GM21390 (cell line): ENCODE data around the gene DIMT1.

Experiments used
- ATAC-seq: cut with Tn5 transposase; IDR thresholded peaks from one replicate; pipeline ENCODE4 v1.9.1; 2021; ENCODE audit not compliant: unreplicated experiment

DIMT1 gene

GRCh38 chr5:62371409-62371808, 32.3 kb downstream of the DIMT1 start:
- ATAC-seq, result no peak

- no peak for ATAC-seq
Observed at GRCh38 chr5:62369039-62369438, 34.7 kb downstream of the DIMT1 start.

GRCh38 chr5:62362701-62363100, 41.0 kb downstream of the DIMT1 start:
- ATAC-seq, result no peak

GRCh38 chr5:62354028-62354874, 49.5 kb downstream of the DIMT1 start:
- peak; percentile 80 for ATAC-seq

GRCh38 chr5:62348723-62349481, 54.8 kb downstream of the DIMT1 start:
- ATAC-seq, result no peak

- no peak for ATAC-seq
Observed at GRCh38 chr5:62347928-62348327, 55.8 kb downstream of the DIMT1 start.

- ATAC-seq, result no peak
Observed at GRCh38 chr5:62346748-62347147, 57.0 kb downstream of the DIMT1 start.

- no peak for ATAC-seq
Observed at GRCh38 chr5:62343428-62343827, 60.3 kb downstream of the DIMT1 start.

GRCh38 chr5:62342476-62342837, 61.2 kb downstream of the DIMT1 start:
- peak; percentile 61 for ATAC-seq

- ATAC-seq, result peak; percentile 81
Observed at GRCh38 chr5:62341783-62342475, 61.8 kb downstream of the DIMT1 start.

- no peak for ATAC-seq
Observed at GRCh38 chr5:62340979-62341378, 62.7 kb downstream of the DIMT1 start.

GRCh38 chr5:62340392-62340791, 63.3 kb downstream of the DIMT1 start:
- ATAC-seq, result no peak
